Astrocyte of the hippocampus (primary cell): ENCODE data around the gene FANCI.

Source experiments
- DNase-seq: peaks from one replicate; pipeline ENCODE4 v3.0.0; 2011; ENCODE audit warnings: low read depth, low spot score

The FANCI gene

DNA sequence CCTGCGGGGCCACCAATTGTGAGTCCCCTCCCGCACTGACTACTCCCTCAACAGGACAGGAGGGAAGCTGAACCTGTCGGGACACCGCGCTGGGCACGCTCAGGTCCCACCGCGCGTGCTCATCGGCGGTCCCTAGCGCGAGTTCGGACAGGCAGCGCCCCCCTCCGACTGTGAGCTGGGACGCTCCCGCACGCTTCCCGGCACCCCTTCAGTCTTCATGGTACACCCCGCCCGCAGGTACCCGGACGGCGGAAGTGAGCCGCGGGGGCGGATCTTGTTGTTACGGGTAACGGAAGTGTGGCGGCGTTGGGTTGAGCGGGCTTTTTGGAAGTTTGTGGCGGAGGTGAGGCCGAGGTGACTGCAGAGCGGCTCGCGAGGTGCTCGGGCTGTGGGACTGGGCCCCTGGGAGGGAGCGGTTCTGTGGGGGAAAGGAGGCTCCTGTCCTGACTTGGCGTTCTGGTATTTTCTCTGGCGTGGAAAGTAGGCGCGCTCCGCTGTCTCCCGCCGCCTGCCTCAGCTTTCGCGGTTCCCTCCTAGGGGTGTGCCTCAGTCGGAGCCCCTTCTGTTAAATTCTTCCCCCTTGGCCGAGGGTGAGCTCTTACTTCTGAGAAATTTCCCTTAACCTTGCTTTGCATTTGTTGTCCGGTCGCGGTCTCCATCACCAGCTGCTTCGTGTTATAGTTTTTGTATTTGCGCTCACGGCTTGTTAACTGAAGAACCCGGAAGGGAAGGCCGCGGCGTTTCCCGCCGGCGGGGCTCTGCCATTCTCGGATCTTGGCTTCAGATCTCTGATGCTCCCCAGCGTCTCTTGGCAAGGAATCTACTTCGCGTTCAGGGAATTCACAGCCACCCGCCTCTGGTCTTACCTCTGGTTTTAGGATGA, at the start of gene FANCI:
Gene FANCI, plus strand, starts transcription at position 289 of the 883 bp plus-strand sequence. CDS start 3,669 bp downstream, outside the sequence.
- DNase-seq, result peak; percentile 98

DNA sequence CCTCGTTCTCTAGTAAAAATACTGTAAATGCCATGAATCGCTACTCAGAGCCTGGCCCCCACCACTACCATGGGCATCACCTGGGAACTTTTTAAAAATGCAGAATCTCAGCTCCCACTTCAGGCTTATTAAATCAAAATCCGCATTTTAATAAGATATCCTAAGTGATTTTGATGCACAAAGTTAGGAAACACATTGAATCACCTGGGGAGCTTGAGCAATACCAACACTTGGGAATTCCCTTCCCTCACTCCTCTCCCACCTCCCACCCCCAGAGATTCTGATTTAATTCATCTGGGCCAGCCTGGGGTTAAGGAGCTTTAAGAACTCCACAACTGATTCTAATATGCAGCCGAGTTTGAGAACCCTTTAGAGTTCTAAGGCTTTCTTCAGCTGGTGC, 49.2 kb upstream of the FANCI start:
- no peak for DNase-seq

GRCh38 chr15:89195836-89196235, 47.9 kb upstream of the FANCI start:
- no peak for DNase-seq

DNA sequence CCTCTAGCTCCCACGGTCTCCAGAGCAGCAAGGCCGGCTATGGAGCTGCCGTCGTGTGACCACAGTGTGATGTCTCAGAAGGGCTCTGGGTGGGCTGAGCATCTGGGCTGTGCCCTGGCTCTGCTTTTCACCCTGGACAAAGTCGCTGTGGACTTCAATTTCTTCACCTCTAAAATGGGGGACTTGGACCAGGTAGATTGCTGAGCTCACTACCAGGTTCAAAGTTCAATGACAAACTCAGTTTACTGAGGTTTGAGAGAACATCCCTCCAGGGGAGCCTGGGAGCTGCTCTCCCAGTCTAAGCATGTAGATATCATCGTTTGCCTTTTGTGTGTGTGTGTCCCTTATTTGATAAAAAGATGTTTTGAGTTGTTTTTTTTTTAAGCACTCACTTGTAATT, 47.5 kb upstream of the FANCI start:
- DNase-seq, result no peak

DNA sequence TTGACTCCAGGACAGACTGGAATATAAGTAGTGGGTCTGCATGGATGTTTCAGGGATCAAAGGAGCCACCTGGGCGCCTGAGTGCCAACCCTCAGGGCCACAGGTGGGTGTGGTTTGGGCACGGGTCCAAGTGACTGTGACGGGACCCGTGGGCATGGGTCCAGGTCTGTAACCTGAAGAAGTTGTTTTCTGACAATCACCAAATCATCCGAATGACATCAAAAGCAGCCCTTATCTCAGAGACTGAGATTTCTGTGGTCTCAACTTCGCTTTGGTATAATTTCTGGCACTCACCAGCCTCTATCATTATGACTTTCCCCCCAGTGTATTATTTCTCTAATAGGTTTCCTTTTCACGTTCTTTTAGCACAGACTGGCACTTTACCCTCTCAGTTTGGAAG, 46.8 kb upstream of the FANCI start:
- no peak for DNase-seq

GRCh38 chr15:89197503-89197971, 46.2 kb upstream of the FANCI start:
- peak; percentile 76 for DNase-seq

GRCh38 chr15:89198196-89198595, 45.6 kb upstream of the FANCI start:
- no peak for DNase-seq

DNA sequence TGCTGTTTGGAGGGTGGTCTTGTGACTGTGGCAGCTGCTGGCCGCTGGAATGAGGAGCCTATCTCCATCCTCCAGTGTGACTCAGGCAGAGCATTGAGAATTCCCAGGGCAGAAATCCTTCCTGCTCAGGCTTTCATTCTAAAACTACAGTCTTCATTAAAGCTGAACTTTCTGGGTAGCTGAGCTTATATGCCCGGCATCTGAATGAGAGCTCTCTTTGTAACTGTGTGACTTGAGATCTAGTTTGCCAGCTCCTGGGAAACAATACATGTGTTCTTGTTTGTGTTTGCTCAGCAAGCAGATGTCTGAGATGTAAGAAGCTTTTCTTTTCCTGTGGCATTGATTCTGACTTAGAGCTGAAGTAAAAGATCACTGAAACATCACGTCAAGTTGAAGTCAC, 44.8 kb upstream of the FANCI start:
- peak; percentile 50 for DNase-seq

- no peak for DNase-seq
Observed at GRCh38 chr15:89199746-89200145, 44.0 kb upstream of the FANCI start.

DNA sequence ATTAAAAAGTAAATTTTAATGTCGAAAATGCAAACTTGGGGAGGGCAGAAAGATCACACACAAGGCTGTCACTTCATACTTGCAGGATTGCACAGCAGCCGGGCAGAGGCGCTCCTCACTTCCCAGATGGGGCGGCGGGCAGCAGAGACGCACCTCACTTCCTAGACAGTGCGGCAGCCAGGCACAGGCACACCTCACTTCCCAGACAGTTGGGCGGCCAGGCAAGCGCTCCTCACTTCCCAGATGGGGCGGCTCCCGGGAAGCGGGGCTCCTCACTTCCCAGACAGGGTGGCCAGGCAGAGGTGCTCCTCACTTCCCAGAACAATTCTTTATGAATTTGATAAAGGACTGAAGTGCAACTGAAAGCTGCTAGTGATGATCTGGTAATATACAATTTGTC, 43.6 kb upstream of the FANCI start:
- DNase-seq, result no peak

- DNase-seq, result no peak
Observed at GRCh38 chr15:89201465-89202005, 42.2 kb upstream of the FANCI start.

- DNase-seq, result no peak
Observed at GRCh38 chr15:89203705-89204273, 40.0 kb upstream of the FANCI start.

GRCh38 chr15:89205991-89206585, 37.7 kb upstream of the FANCI start:
- no peak for DNase-seq

GRCh38 chr15:89206908-89207331, 36.9 kb upstream of the FANCI start:
- peak; percentile 88 for DNase-seq

DNA sequence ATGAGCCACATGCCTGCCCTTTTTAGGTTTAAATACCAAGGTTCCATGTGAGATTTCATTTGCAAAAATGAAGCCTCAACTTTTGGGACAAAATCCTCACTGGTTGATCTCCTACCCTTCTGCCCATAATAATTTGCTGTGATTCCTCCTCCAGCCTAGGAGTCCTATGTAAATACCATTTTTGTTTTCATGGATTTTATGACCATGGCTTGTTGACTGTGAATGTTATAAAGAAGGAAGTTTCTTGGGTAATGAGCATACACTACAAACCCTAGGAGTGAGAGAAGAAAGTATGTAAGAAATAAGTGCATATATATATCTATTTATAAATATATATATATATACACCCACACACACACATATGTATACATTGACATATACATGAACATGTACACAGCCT, 35.5 kb upstream of the FANCI start:
- DNase-seq, result no peak

DNA sequence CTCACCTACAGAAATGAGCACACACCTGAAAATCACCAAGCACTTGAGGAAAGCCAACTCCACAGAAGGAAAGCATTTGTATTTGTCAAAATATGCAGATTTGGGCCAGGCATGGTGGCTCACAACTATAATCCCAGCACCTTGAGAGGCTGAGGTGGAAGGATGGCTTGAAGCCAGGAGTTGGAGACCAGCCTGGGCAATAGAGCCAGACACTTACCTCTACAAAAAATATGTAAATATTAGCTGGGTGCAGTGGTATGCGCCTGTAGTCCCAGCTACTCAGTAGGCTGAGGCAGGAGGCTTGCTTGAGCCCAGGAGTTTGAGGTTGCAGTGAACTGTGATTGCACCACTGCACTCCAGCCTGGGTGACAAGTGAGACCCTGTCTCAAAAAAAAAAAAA, 34.7 kb upstream of the FANCI start:
- DNase-seq, result no peak

DNA sequence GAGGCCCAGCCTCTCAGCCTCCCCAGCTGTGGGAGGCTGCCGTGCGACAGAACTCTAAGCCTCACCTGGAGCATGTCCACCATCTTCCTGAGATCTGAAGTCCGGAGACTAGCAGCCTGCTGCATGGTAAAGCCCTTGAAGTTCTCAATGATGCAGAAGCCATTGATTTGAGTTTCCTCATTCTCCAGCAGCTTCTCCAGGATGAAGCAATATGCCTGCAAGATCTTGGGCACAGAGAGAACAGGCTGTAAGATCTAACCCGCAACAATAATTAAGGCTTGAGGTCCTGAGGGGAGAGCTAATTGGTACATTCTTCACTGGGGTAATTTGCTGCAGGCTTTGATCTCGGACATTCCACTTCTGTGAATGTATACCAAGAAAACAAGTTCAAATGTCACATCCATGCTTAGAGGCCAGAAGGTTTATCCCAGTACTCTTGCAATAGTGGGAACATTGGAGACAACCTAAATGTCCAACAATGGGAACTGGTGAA, 32.1 kb upstream of the FANCI start:
- DNase-seq, result no peak

DNA sequence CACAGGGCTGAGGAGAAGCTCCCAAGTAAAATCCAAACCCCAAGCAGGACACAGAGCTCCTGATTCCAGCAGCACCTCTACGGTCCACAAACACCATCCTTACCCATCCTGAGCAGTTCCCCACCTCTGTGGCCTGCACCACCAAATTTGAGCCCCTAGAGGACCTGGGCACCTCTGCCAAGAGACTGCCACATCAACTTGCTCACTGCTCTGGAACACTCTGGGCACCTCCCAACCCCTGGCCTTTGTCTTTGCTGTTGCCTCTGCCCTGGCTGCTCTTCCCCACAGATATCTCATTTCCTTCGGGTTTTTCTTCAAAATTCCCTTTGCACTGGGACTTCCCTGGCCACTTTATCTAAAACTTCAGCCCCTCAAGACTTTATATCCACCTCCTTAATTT, 28.2 kb upstream of the FANCI start:
- DNase-seq, result no peak

DNA sequence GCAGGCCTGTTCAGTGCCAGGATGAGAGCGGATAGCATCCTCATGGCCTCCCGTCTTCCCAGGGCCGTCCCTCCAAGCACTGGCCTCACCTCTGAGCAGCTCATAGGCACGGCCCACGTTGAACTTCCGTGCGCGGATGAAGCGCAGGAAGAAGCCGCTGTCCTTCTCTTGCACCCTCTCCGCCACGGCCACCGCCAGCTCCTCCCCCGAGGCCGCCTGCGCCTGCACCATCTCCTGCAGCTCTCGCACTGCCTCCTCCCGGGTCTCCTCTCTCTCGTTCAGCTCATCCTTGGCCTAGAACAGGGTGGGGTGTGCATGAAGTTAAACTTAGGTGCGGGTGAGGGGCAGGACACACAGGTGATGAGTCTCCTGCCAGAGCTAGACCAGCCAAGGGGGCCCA, 26.7 kb upstream of the FANCI start:
- no peak for DNase-seq

DNA sequence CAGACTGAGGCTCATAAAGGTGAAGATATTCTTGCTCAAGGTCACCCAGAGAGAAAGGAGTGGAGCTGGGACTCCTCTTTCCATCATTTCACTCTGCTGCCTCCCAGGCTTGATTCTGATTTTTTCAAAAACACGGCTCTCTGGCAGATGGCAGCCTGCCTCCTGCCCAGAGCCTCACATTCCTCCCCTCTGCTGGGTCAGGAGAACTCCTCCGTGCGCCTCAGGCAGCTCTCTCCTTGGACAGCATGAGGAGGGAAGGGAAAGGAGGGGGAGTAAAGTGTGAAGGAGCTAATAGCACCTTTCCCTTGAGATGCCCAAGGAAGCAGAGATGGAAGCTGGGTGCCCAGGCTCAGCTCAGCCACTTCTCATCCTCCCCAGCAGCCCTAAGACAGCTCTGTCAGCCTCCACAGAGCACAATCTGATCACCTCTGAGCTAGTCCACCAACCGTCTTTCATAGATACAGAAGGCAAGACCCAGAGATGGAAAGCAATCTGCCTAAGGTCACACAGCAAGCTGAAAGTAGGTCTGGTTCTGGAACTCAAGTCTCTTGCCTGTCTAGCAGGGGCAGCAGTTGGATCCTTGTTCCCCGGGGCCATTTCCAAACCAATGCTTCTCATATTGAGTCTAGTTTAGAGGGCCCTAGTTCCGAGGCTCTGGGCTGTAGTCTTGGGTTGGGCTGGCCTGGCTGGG, 25.9 kb upstream of the FANCI start:
- DNase-seq, result no peak

GRCh38 chr15:89218531-89218930, 25.2 kb upstream of the FANCI start:
- no peak for DNase-seq

DNA sequence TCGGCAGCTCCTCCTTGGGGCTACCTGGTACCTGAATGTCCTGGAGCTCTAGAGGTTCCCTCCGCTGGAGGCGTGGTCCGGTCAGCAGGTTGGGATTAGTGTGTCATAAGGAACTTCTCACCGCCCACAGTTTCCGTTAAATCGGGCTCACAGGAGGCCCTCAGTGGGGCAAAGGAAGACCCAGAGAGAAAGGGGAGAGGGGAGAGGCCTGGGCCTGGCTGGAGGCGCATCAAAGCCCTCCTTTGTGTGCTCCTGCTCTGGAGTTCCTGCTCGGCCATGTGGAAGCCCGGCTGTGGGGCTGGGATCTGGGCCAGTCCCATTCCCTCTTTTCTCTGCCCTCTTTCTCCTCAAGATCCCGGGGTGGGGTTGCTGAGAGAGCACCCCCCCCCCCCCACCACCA, 22.2 kb upstream of the FANCI start, which contains the start of gene RLBP1:
Gene RLBP1, minus strand, starts transcription at position 37 of the 400 bp plus-strand sequence. CDS start 2,604 bp downstream, outside the sequence.
- peak; percentile 58 for DNase-seq
